ENCODE measurements around the gene CRYZ.

DNA sequence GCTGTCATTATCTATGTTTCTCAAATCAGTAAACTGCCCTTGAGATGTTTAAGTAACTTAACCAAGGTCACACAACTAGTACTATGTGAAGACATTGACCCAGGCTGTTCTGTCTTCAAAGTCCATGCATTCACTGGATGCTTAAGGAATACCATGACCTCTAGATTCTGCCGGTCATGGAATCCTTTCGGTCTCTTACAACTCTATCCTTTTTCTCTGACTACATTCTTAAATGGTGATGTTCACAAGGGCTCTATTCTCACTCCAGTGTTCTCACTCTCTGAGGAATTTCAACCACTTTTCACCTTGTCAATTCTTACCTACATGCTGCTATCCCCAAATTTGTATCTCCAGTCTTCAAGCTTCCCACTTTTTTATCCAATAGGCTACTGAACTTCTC is 15.2 kb downstream of the CRYZ start:
- TF ChIP-seq EZH2 (IDR thresholded peaks at IDR 0.05; ENCODE audit: insufficient read depth, poor library complexity, severe bottlenecking) = no peak
- no peak for TF ChIP-seq EZH2phosphoT487 (IDR thresholded peaks at IDR 0.05; ENCODE audit: insufficient read depth, low read depth)
